Glutamatergic neuron (in vitro differentiated cells): ENCODE results near the gene SEC14L3. TPM values are rescaled to one million over a fixed set of nuclear protein-coding genes. Genes with fewer than 3 reads are reported as not detected.

Source experiments
- DNase-seq: peaks from one replicate; pipeline ENCODE4 v3.0.0; 2022
- H3K27ac Mint-ChIP-seq: one replicate; pipeline ENCODE4 v1.8.0; 2020; ENCODE audit warnings: mild to moderate bottlenecking, mixed read lengths, inconsistent platforms; ENCODE audit not compliant: unreplicated experiment
- H3K27me3 Mint-ChIP-seq: one replicate; pipeline ENCODE4 v1.8.0; 2020; ENCODE audit warnings: mild to moderate bottlenecking, moderate library complexity, mixed read lengths, inconsistent platforms; ENCODE audit not compliant: unreplicated experiment
- H3K36me3 Mint-ChIP-seq: one replicate; pipeline ENCODE4 v1.8.0; 2020; ENCODE audit warnings: mild to moderate bottlenecking, mixed read lengths, inconsistent platforms; ENCODE audit not compliant: unreplicated experiment
- H3K4me1 Mint-ChIP-seq: one replicate; pipeline ENCODE4 v1.8.0; 2020; ENCODE audit warnings: mild to moderate bottlenecking, low read depth, mixed read lengths, inconsistent platforms; ENCODE audit not compliant: unreplicated experiment
- H3K4me3 Mint-ChIP-seq: one replicate; pipeline ENCODE4 v1.8.0; 2020; ENCODE audit warnings: mild to moderate bottlenecking, mixed read lengths, inconsistent platforms; ENCODE audit not compliant: unreplicated experiment
- H3K9me3 Mint-ChIP-seq: one replicate; pipeline ENCODE4 v1.8.0; 2020; ENCODE audit warnings: mild to moderate bottlenecking, moderate library complexity, mixed read lengths, inconsistent platforms; ENCODE audit not compliant: unreplicated experiment
- long read RNA-seq: library from polyadenylated mRNA; unstranded; transcript quantifications from one replicate; pipeline ENCODE4 v2.0.0, GENCODE V29; 2020; ENCODE audit not compliant: unreplicated experiment
- total RNA-seq: library from RNA; stranded (reverse); fragmentation: NEBNext Ultra II Directional; extraction: Animal tissue kit (Norgen Biotek cat#: 25700); gene quantifications from one replicate; pipeline ENCODE4 v1.2.1, GENCODE V29; 2021; ENCODE audit not compliant: unreplicated experiment
- TF ChIP-seq, protein P1 (sequence below): fragments of 200-600 bp; sonication (generic); IDR thresholded peaks from one replicate; pipeline ENCODE4 v1.5.0; 2021; ENCODE audit not compliant: partially characterized antibody, unreplicated experiment

The SEC14L3 gene
- not detected for total RNA-seq
- long read RNA-seq, result 0 reads

DNA sequence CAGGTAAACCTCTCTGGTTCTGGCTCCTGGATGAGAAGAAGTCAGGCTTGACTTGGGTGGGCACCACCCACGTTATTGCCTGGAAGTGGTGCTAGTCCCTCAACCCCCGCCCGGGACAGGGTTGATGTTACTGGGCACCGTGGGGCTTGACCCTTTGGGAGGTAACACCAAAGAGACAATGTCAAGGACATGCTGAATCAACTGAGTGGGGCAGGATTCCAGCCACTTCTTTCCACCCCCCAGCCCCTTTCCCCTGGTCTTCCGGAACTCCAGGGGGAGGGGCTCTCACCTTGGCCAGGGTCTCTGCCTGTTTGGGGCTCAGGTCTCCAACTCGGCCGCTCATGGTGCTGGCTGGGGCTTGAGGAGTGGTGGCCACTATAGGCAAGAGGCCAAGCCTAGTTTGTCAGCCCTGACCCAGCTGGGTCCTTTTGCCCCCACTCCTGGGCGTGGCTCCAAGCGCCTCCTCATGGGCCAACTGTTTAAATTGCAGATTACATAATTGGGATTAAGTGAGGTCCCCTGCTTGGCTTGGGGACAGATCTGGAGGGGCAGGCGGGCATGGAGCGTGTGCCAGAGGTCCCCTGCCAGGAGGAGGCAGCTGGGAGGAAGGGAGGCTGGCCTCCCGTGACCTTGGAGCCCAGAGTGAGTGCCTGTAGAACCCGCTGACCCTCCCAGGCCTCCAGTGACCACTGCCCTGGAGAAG, at the start of gene SEC14L3:
Gene SEC14L3, minus strand, starts transcription at position 402 of the 703 bp plus-strand sequence. Its CDS starts 59 bp downstream, at position 343.
- Mint-ChIP-seq H3K4me3 (no peak within 1 kb of the TSS), H3K27me3 (no peaks in the 10 kb centered on the region), H3K27ac (no peak within 1 kb of the TSS), H3K36me3 (no peaks in the 10 kb centered on the region), H3K9me3 (peaks cover 2% of the 10 kb centered on the region), H3K4me1 (no peaks in the 10 kb centered on the region)
- TF ChIP-seq, protein P1, sequence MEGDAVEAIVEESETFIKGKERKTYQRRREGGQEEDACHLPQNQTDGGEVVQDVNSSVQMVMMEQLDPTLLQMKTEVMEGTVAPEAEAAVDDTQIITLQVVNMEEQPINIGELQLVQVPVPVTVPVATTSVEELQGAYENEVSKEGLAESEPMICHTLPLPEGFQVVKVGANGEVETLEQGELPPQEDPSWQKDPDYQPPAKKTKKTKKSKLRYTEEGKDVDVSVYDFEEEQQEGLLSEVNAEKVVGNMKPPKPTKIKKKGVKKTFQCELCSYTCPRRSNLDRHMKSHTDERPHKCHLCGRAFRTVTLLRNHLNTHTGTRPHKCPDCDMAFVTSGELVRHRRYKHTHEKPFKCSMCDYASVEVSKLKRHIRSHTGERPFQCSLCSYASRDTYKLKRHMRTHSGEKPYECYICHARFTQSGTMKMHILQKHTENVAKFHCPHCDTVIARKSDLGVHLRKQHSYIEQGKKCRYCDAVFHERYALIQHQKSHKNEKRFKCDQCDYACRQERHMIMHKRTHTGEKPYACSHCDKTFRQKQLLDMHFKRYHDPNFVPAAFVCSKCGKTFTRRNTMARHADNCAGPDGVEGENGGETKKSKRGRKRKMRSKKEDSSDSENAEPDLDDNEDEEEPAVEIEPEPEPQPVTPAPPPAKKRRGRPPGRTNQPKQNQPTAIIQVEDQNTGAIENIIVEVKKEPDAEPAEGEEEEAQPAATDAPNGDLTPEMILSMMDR, result no peak
- DNase-seq, result no peak

DNA sequence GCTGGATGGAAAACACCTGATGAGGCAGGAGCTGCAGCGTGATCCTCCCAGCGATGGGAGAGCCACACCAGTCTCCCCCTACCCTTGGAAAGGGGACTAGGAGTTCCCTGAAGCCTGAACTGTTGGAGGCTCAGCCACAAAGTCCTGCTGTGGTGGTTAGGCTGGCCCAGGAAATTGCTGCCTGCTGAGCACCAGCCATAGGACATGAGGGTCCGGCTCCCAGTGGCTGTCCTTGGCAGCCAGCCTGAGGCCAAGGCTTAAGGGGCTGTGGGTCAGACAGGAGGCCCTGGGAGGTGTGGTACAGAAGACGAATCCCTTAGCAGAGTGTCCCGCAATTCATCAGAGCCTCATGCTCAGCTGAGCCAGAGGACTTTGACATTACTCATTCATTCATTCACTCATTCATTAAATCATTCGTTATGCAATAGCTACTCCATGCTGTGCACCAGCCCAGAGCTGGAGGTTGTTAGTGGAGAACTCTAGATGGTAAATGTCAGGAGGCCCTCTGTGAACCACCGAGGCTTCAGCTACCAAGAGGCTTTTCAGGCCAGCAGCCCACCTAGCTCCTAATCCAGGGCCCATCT, 48.1 kb upstream of the SEC14L3 start:
- no peak overlapping the region for H3K4me3 Mint-ChIP-seq
- no peaks in the 10 kb centered on the region for H3K9me3 Mint-ChIP-seq
- H3K27ac Mint-ChIP-seq, result no peak overlapping the region
- peaks cover 4% of the 10 kb centered on the region for H3K27me3 Mint-ChIP-seq
- DNase-seq, result no peak
- H3K36me3 Mint-ChIP-seq, result no peaks in the 10 kb centered on the region
- TF ChIP-seq, protein P1, result no peak
- H3K4me1 Mint-ChIP-seq, result no peaks in the 10 kb centered on the region

DNA sequence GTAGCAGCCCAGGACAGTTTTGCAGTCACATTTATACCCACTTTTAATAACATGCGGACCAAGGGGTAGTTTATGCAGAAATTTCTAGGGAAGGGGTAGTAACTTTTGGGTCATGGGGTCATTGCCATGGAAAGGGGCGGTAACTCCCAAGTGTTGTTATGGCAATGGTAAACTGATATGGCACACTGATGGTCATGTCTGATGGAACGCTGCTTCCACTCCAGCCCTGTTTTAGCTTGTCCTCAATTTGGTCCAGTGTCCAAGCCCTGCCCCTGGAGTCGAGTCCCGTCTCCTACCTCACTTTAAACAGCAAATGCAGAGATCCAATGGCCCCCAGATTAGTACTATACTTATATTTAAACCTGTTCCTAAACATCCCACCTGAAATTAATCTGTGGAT, 44.9 kb upstream of the SEC14L3 start:
- Mint-ChIP-seq H3K9me3 (no peaks in the 10 kb centered on the region), H3K4me1 (no peaks in the 10 kb centered on the region), H3K4me3 (no peak overlapping the region), H3K27ac (no peak overlapping the region), H3K36me3 (no peaks in the 10 kb centered on the region), H3K27me3 (peaks cover 4% of the 10 kb centered on the region)
- TF ChIP-seq, protein P1, result no peak
- DNase-seq, result no peak

DNA sequence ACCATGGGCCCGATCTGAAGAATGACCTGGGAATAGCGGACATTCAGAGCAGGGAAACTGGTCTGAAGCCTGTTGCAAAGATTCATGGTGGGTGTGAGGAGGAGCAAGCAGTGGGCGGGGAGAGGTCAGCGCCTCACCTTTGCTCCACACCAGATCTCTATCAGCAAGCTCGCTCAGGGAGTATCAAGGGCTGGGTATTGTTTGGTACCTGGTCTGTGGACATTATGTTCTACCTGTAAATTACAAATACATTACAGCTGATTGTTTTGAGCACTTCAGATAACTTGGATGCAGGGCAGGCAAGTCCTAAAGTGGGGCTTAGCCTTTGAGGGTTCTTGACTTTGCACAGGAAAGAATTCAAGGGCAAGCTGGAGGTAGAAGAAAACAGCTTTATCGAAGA, 44.5 kb upstream of the SEC14L3 start:
- H3K9me3 Mint-ChIP-seq, result no peaks in the 10 kb centered on the region
- H3K4me1 Mint-ChIP-seq, result no peaks in the 10 kb centered on the region
- H3K36me3 Mint-ChIP-seq, result no peaks in the 10 kb centered on the region
- TF ChIP-seq, protein P1, result no peak
- no peak overlapping the region for H3K27ac Mint-ChIP-seq
- H3K27me3 Mint-ChIP-seq, result peaks cover 4% of the 10 kb centered on the region
- H3K4me3 Mint-ChIP-seq, result no peak overlapping the region
- DNase-seq, result no peak

DNA sequence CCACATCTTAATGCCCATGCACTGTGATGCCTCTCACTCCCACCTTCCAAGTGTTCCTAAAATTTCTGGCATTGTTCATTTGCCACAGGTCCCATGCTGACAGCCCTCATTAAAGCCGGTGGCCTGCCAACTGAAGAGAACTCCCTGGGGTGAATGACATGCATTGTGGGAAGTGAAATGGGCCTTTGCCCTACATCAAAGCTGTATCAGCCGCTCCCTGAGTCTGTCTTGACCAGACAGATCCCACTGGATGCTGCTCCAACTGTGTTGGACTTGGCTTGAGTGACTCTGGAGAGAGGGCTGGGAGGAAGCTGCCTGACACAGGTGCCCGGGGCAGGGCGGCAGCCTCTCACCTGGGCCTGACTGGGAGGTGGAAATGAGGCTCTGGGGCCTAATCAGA, 42.4 kb upstream of the SEC14L3 start:
- TF ChIP-seq, protein P1, result no peak
- DNase-seq, result no peak
- Mint-ChIP-seq H3K4me3 (no peak overlapping the region), H3K27ac (no peak overlapping the region), H3K27me3 (peaks cover 4% of the 10 kb centered on the region), H3K9me3 (no peaks in the 10 kb centered on the region), H3K36me3 (no peaks in the 10 kb centered on the region), H3K4me1 (no peaks in the 10 kb centered on the region)
